D721Med (cell line): ENCODE measurements around the gene AMMECR1L.
"Not testable (repeated sequence)": the region's sequence is repeated elsewhere in the genome, so short reads cannot be mapped to it uniquely, and the experiment has no call there.

Experiments
- DNase-seq: peaks from one replicate; pipeline ENCODE4 v3.0.0; 2011; ENCODE audit warnings: low spot score; ENCODE audit not compliant: insufficient read length
- FAIRE-seq: peaks from 2 replicates; lab custom pipeline; 2011; peaks lifted over from hg19 to GRCh38; lab: Jason Lieb, UNC
- CTCF ChIP-seq: IDR thresholded peaks from 2 replicates; pipeline ENCODE4 v1.5.1; 2012; ENCODE audit warnings: mild to moderate bottlenecking, control low read depth; ENCODE audit not compliant: insufficient read depth; ENCODE audit errors: missing control alignments

Gene AMMECR1L

GRCh38 chr2:127893494-127893893 is 7.7 kb upstream of the AMMECR1L start:
- no peak for TF ChIP-seq CTCF
- no peak for FAIRE-seq
- no peak for DNase-seq

GRCh38 chr2:127893033-127893432 is 7.3 kb upstream of the AMMECR1L start:
- FAIRE-seq, result no peak
- TF ChIP-seq CTCF, result no peak
- no peak for DNase-seq

- FAIRE-seq (no peak), DNase-seq (no peak)
- no peak for TF ChIP-seq CTCF
Observed at GRCh38 chr2:127891811-127892210, 6.1 kb upstream of the AMMECR1L start.

- FAIRE-seq, DNase-seq: not testable (repeated sequence)
Observed at GRCh38 chr2:127890756-127891155, 5.0 kb upstream of the AMMECR1L start.

GRCh38 chr2:127888772-127889171 is 3.0 kb upstream of the AMMECR1L start:
- DNase-seq (no peak), FAIRE-seq (no peak)
- TF ChIP-seq CTCF, result no peak

GRCh38 chr2:127887776-127888130 is 2.0 kb upstream of the AMMECR1L start:
- DNase-seq (no peak), FAIRE-seq (no peak)
- TF ChIP-seq CTCF, result no peak

- TF ChIP-seq CTCF, result no peak
- DNase-seq (no peak), FAIRE-seq (no peak)
Observed at GRCh38 chr2:127887082-127887775, 1.5 kb upstream of the AMMECR1L start.

GRCh38 chr2:127886593-127886935 is 808 bp upstream of the AMMECR1L start:
- FAIRE-seq, DNase-seq: not testable (repeated sequence)

GRCh38 chr2:127884861-127885740 is 655 bp downstream of the AMMECR1L start:
- not testable (repeated sequence) for DNase-seq, FAIRE-seq
